GM23248 (cell line): ENCODE results near the gene RPS6KA5. TPM values are rescaled to one million over a fixed set of nuclear protein-coding genes. Genes with fewer than 3 reads are reported as not detected.

Experiments used
- DNase-seq: peaks from one replicate; pipeline ENCODE4 v3.0.0-alpha.2; 2015
- H2AFZ ChIP-seq: fragments of 200-600 bp; sonication (generic); 2 replicates; pipeline ENCODE4 v1.6.1; 2016; ENCODE audit warnings: antibody characterized with exemption
- H3F3A ChIP-seq: fragments of 200-600 bp; sonication (generic); 2 replicates; pipeline ENCODE4 v1.6.1; 2016; ENCODE audit warnings: mild to moderate bottlenecking, antibody characterized with exemption, mixed run types; ENCODE audit not compliant: insufficient read depth
- H3K27ac ChIP-seq: fragments of 200-600 bp; sonication (generic); 2 replicates; pipeline ENCODE4 v1.5.1; 2016; ENCODE audit warnings: mild to moderate bottlenecking
- H3K27me3 ChIP-seq: fragments of 200-600 bp; sonication (generic); replicated peaks from 2 replicates; pipeline ENCODE4 v1.6.1; 2016; ENCODE audit warnings: mild to moderate bottlenecking; ENCODE audit not compliant: insufficient read depth
- H3K36me3 ChIP-seq: fragments of 200-600 bp; sonication (generic); 2 replicates; pipeline ENCODE4 v1.6.1; 2016; ENCODE audit warnings: low read depth, mild to moderate bottlenecking
- H3K4me1 ChIP-seq: fragments of 200-600 bp; sonication (generic); 2 replicates; pipeline ENCODE4 v1.6.1; 2016; ENCODE audit warnings: mild to moderate bottlenecking; ENCODE audit not compliant: insufficient read depth
- H3K4me2 ChIP-seq: fragments of 200-600 bp; sonication (generic); one replicate; pipeline ENCODE4 v1.6.1; 2016; ENCODE audit warnings: mild to moderate bottlenecking; ENCODE audit not compliant: unreplicated experiment
- H3K4me3 ChIP-seq: fragments of 200-600 bp; sonication (generic); 2 replicates; pipeline ENCODE4 v1.5.1; 2016; ENCODE audit warnings: mild to moderate bottlenecking
- H3K79me2 ChIP-seq: fragments of 200-600 bp; sonication (generic); 2 replicates; pipeline ENCODE4 v1.6.1; 2016; ENCODE audit warnings: mild to moderate bottlenecking; ENCODE audit not compliant: insufficient read depth
- H3K9ac ChIP-seq: fragments of 200-600 bp; sonication (generic); 2 replicates; pipeline ENCODE4 v1.6.1; 2016; ENCODE audit warnings: mild to moderate bottlenecking
- H3K9me2 ChIP-seq: fragments of 200-600 bp; sonication (generic); 2 replicates; pipeline ENCODE4 v1.6.1; 2016; ENCODE audit warnings: mixed run types, mild to moderate bottlenecking, moderate library complexity; ENCODE audit not compliant: insufficient read depth
- H3K9me3 ChIP-seq: fragments of 200-600 bp; sonication (generic); one replicate; pipeline ENCODE4 v1.6.1; 2017; ENCODE audit warnings: low read depth
- H4K20me1 ChIP-seq: fragments of 200-600 bp; sonication (generic); 2 replicates; pipeline ENCODE4 v1.6.0; 2016; ENCODE audit not compliant: insufficient read depth
- EZH2 ChIP-seq: fragments of 200-600 bp; sonication (generic); IDR thresholded peaks from 2 replicates; pipeline ENCODE4 v1.6.1; 2018; ENCODE audit warnings: antibody characterized with exemption, mild to moderate bottlenecking; ENCODE audit not compliant: insufficient read depth, poor library complexity, severe bottlenecking
- EZH2phosphoT487 ChIP-seq: fragments of 200-600 bp; sonication (generic); IDR thresholded peaks from 2 replicates; pipeline ENCODE4 v1.6.1; 2018; ENCODE audit warnings: antibody characterized with exemption, moderate library complexity, mild to moderate bottlenecking, low read depth; ENCODE audit not compliant: insufficient read depth
- WGBS, 2 experiments: methylation state at CpG; one replicate each; pipeline ENCODE4 v1.1.6; 2015 to 2017; ENCODE audit warnings: low lambda C conversion rate in 2 of 2, low coverage in 1 of 2; ENCODE audit errors: missing lambda C conversion rate in 2 of 2; 5-methylcytosine and 5-hydroxymethylcytosine counted together
- in situ Hi-C: fragments of 300-500 bp; cut with MboI; formaldehyde crosslinking; loops from 2 replicates; pipeline ENCODE4 v1.15.0; 2020
- polyA plus RNA-seq: library from polyadenylated mRNA; unstranded; fragments of >200 nt; fragmentation: Nextera tagmentation; extraction: Ambion mirVana; gene quantifications from 2 replicates; pipeline ENCODE4 v1.2.1, GENCODE V29; 2016
- total RNA-seq: library from RNA; depleted of rRNA; stranded (reverse); fragments of >200 nt; shearing (Covaris generic); gene quantifications from 2 replicates; pipeline ENCODE4 v1.2.3, GENCODE V29; 2014

Gene RPS6KA5
- total and polyA plus RNA-seq, 2 experiments from 2014 or later, result 0.54 to 1.2 TPM

DNA sequence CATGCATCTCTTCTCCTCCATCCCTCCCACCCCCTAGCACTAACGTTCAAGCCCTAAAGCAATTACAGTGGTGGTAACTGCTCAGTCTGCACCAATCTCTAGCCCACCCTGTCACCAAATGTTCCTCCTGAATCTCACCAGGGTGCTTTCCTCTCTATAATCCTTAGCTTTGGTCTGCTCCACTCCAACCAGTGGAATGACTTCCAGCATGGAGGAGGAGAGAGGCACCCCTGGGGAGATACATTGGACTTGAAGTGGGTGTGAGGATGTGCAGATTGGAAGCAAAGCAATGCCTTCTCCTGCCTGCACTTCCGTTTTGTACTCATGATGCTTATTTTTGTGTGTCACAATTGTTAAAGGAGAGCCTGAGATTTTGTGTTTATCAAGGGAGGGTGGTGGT is 24.1 kb upstream of the RPS6KA5 start:
- no peaks in the 10 kb centered on the region for H3K9me3 ChIP-seq
- H3K9ac ChIP-seq, result no peak overlapping the region
- no peak overlapping the region for H3K4me3 ChIP-seq
- no peaks in the 10 kb centered on the region for H3K9me2 ChIP-seq
- H4K20me1 ChIP-seq, result no peaks in the 10 kb centered on the region
- no peak for DNase-seq
- no peaks in the 10 kb centered on the region for H3K4me1 ChIP-seq
- H3F3A ChIP-seq, result no peaks in the 10 kb centered on the region
- 14 to 19% methylated on average over 2 of the region's 2 CpGs for WGBS, 2 experiments
- H3K27ac ChIP-seq, result no peak overlapping the region
- no peak overlapping the region for H3K4me2 ChIP-seq
- H3K79me2 ChIP-seq, result no peaks in the 10 kb centered on the region
- in situ Hi-C loops, result no loop called here
- TF ChIP-seq EZH2 (no peak), EZH2phosphoT487 (no peak)
- H3K27me3 ChIP-seq, result no peaks in the 10 kb centered on the region
- no peak overlapping the region for H2AFZ ChIP-seq
- no peaks in the 10 kb centered on the region for H3K36me3 ChIP-seq

DNA sequence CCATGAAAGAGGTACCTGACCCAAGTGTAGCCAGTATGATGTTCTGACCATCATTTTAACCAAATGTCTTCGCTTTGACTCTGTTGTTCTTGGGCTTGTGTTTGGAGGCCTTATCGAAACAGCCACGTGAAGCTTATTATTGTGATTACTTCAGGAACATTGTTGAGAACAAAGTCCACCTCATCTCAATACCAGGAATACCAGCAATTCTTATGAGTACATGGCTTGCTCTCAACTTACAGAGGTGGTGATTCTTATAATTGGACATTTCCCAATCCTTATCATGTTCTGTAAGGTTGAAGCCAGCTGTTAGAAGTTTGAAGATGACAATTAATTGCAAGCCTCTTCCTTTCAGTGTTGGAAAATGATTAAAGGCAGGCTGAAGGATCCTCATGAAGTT is 21.8 kb upstream of the RPS6KA5 start:
- Histone ChIP-seq H3K9me3 (no peaks in the 10 kb centered on the region), H3K4me2 (no peak overlapping the region), H3F3A (no peaks in the 10 kb centered on the region), H3K27ac (no peak overlapping the region), H3K9me2 (no peaks in the 10 kb centered on the region), H3K4me1 (no peaks in the 10 kb centered on the region), H3K4me3 (no peak overlapping the region), H3K27me3 (no peaks in the 10 kb centered on the region), H4K20me1 (no peaks in the 10 kb centered on the region), H2AFZ (no peak overlapping the region), H3K36me3 (no peaks in the 10 kb centered on the region), H3K79me2 (no peaks in the 10 kb centered on the region), H3K9ac (no peak overlapping the region)
- in situ Hi-C loops, result no loop called here
- DNase-seq, result no peak
- TF ChIP-seq EZH2 (no peak), EZH2phosphoT487 (no peak)
- WGBS, 2 experiments, result 76 to 85% methylated on average over 3 of the region's 3 CpGs

- H3F3A ChIP-seq, result no peaks in the 10 kb centered on the region
- in situ Hi-C loops, result no loop called here
- no peaks in the 10 kb centered on the region for H3K27me3 ChIP-seq
- H4K20me1 ChIP-seq, result no peaks in the 10 kb centered on the region
- no peaks in the 10 kb centered on the region for H3K79me2 ChIP-seq
- no peaks in the 10 kb centered on the region for H3K9me2 ChIP-seq
- no peaks in the 10 kb centered on the region for H3K4me1 ChIP-seq
- H3K4me3 ChIP-seq, result no peak overlapping the region
- 88 to 90% methylated on average over 6 of the region's 6 CpGs for WGBS, 2 experiments
- no peak overlapping the region for H3K27ac ChIP-seq
- no peak overlapping the region for H2AFZ ChIP-seq
- H3K4me2 ChIP-seq, result no peak overlapping the region
- TF ChIP-seq EZH2, result no peak
- no peak for TF ChIP-seq EZH2phosphoT487
- H3K9me3 ChIP-seq, result no peaks in the 10 kb centered on the region
- no peaks in the 10 kb centered on the region for H3K36me3 ChIP-seq
- H3K9ac ChIP-seq, result no peak overlapping the region
- no peak for DNase-seq
These were observed 19.6 kb upstream of the RPS6KA5 start for GRCh38 chr14:91080071-91080470.

DNA sequence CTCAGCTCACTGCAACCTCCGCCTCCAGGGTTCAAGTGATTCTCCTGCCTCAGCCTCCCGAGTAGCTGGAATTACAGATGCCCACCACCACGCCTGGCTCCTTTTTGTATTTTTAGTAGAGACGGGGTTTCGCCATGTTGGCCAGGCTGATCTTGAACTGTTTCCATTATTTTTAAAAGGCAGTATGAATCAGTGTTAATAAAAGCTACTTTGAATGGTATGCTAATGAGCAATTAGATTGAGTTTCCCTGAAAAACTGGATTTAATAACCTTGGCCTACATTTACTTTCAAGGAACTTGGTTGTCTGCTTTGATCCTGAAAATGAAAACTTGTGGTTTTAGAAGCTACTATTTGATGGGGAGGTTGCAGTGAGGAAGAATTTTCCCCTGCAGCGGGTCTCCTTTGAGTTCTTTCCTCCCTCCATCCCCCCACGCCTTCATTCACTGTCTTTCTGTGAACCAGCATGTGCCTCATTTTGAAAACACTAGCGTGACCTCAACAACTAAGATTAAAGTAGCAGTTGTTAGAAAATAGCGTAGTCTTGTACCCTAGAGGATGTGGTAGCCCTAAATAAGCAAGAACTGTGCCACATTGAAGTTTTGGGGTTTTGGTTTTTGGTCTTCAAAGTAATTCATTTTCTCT is 17.8 kb upstream of the RPS6KA5 start:
- in situ Hi-C loops, result no loop called here
- no peaks in the 10 kb centered on the region for H4K20me1 ChIP-seq
- H3K4me3 ChIP-seq, result no peak overlapping the region
- no peak overlapping the region for H2AFZ ChIP-seq
- 82 to 86% methylated on average over 9 of the region's 9 CpGs for WGBS, 2 experiments
- no peak for DNase-seq
- no peak overlapping the region for H3K27ac ChIP-seq
- H3F3A ChIP-seq, result no peaks in the 10 kb centered on the region
- no peaks in the 10 kb centered on the region for H3K4me1 ChIP-seq
- H3K79me2 ChIP-seq, result no peaks in the 10 kb centered on the region
- H3K9me3 ChIP-seq, result no peaks in the 10 kb centered on the region
- no peak overlapping the region for H3K4me2 ChIP-seq
- no peaks in the 10 kb centered on the region for H3K9me2 ChIP-seq
- TF ChIP-seq EZH2 (no peak), EZH2phosphoT487 (no peak)
- no peak overlapping the region for H3K9ac ChIP-seq
- H3K27me3 ChIP-seq, result no peaks in the 10 kb centered on the region
- no peaks in the 10 kb centered on the region for H3K36me3 ChIP-seq

GRCh38 chr14:91075553-91075952 is 15.1 kb upstream of the RPS6KA5 start:
- Histone ChIP-seq H3K27me3 (no peaks in the 10 kb centered on the region), H3K4me1 (no peaks in the 10 kb centered on the region), H3K9me2 (no peaks in the 10 kb centered on the region), H3K79me2 (no peaks in the 10 kb centered on the region), H3F3A (no peaks in the 10 kb centered on the region), H3K4me2 (no peak overlapping the region), H3K27ac (no peak overlapping the region), H4K20me1 (no peaks in the 10 kb centered on the region), H3K9ac (no peak overlapping the region), H3K9me3 (no peaks in the 10 kb centered on the region), H3K4me3 (no peak overlapping the region), H2AFZ (no peak overlapping the region), H3K36me3 (no peaks in the 10 kb centered on the region)
- 70 to 73% methylated on average over 5 of the region's 5 CpGs for WGBS, 2 experiments
- TF ChIP-seq EZH2 (no peak), EZH2phosphoT487 (no peak)
- in situ Hi-C loops, result no loop called here
- no peak for DNase-seq
